Peyer's patch (tissue), 4 donors: ENCODE measurements around the gene MAST4.

ENCODE experiments used
- POLR2A ChIP-seq, 2 donors: fragments of 450-650 bp; IDR thresholded peaks; one replicate each; pipeline ENCODE4 v1.5.1; 2017; ENCODE audit warnings: antibody characterized with exemption in 2 of 2, mild to moderate bottlenecking in 2 of 2, moderate library complexity in 2 of 2
- TF ChIP-seq, protein P1 (sequence below), 6 experiments: fragments of 450-650 bp in 4 of 6; fragments of 200-600 bp in 2 of 6; sonication (generic) in 1 of 6; IDR thresholded peaks; one replicate each; pipeline ENCODE4 v1.5.1; 2017 to 2019; ENCODE audit warnings: antibody characterized with exemption in 6 of 6, mild to moderate bottlenecking in 3 of 6, moderate library complexity in 1 of 6

DNA sequence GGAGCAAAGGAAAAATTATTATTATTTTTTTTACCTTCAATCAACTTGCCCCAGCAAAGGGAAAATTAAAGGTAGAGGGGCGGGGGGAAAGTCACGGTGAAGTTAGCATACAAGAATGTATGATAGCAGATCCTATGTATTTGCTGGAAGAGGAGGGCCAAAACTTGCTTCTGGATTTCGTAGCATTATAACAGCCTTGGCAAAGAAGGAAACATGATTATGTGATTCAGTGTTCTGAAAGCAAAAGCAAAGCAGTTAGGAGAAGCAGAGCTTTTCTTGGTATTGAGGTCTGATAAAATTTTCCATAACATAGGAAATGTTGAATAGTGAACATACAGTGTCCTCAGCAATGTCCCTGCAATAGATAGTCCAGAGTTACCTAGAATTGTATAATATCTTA lies 32.4 kb downstream of the MAST4 start:
- TF ChIP-seq, protein P1, sequence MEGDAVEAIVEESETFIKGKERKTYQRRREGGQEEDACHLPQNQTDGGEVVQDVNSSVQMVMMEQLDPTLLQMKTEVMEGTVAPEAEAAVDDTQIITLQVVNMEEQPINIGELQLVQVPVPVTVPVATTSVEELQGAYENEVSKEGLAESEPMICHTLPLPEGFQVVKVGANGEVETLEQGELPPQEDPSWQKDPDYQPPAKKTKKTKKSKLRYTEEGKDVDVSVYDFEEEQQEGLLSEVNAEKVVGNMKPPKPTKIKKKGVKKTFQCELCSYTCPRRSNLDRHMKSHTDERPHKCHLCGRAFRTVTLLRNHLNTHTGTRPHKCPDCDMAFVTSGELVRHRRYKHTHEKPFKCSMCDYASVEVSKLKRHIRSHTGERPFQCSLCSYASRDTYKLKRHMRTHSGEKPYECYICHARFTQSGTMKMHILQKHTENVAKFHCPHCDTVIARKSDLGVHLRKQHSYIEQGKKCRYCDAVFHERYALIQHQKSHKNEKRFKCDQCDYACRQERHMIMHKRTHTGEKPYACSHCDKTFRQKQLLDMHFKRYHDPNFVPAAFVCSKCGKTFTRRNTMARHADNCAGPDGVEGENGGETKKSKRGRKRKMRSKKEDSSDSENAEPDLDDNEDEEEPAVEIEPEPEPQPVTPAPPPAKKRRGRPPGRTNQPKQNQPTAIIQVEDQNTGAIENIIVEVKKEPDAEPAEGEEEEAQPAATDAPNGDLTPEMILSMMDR (IDR thresholded peaks at IDR 0.05) = no peak
- no peak for TF ChIP-seq POLR2A (IDR thresholded peaks at IDR 0.05)
